NCI-H748 (cell line): ENCODE data around the gene CHMP4B.
A peak's percentile ranks its signal among the peaks of the same experiment; 100 is the strongest.
"Not testable (repeated sequence)": the region's sequence is repeated elsewhere in the genome, so short reads cannot be mapped to it uniquely, and the experiment has no call there.

Experiments
- DNase-seq: peaks from one replicate; lab custom pipeline; 2025; ENCODE audit not compliant: unreplicated experiment; lab: John Stamatoyannopoulos, UW

Gene CHMP4B

DNA sequence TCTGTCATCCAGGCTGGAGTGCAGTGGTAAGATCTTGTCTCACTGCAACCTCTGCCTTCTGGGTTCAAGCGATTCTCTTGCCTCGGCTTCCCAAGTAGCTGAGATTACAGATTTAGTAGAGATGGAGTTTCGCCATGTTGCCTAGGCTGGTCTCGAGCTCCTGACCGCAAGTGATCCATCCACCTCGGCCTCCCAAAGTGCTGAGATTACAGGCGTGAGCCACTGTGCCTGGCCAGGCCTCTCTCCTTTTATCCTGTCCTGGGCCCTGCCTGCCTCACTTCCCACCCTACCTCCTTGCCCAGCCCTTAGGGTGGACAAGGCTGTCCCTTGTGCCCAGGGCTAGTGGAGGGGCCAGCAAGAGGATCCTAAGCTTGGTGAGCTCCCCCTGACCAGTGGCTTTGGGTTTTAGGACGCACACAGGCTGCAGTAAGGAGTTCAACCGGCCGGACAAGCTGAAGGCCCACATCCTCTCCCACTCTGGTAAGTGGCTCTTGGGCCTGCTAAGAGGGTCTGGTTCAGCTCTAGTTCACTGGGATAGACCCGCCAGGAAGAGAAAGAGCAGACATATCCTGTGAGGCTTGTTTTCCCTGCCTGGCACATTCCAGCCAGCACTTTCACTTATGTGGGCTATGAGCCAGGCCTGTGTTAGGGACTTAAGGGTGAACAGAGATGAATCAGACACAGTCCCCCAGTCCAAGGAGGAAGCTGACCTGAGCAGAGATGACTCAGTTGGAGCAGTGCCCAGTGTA lies 21.9 kb upstream of the CHMP4B start:
- no peak for DNase-seq

DNA sequence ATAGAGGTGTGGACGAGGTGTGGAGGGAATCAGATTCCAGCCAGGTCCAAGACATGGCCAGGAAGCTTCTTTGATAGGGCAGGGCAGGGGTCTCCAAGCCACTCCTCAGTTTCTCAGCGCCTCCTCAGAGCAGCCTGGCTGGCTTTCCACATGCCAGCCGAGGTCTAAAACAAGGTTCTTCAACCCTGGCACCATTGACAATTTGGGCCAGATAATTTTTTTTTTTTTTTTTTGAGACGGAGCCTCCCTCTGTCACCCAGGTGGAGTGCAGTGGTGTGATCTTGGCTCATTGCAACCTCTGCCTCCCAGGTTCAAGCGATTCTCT lies 21.3 kb upstream of the CHMP4B start:
- DNase-seq = no peak

DNA sequence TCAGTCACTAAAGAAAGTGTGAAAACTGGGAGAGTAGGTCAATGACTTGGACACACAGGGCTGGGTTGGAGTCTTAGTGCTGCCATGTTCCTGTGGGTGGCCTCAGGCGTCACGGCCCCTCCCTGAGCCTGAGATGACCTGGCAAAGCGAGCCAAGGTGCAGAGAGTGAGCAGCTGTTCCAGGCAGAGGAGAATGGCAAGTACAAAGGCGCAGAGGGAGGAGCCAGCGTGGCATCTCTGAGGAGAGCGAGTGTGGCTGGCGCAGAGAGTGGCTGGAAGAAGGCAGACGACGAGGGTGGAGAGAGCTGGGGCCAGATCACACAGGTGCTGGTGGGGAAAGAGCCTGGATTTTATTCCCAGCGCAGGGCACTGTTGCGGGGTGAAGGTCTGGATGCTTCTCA lies 20.6 kb upstream of the CHMP4B start:
- no peak for DNase-seq

DNA sequence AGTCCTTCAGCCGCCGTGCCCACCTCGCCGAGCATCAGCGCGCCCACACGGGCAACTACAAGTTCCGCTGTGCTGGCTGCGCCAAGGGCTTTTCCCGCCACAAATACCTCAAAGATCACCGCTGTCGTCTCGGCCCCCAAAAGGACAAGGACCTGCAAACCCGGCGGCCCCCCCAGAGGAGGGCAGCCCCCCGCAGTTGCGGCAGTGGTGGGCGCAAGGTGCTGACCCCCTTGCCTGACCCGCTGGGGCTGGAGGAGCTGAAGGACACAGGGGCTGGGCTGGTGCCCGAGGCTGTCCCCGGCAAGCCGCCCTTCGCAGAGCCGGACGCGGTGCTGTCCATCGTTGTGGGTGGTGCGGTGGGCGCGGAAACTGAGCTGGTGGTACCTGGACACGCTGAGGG lies 20.1 kb upstream of the CHMP4B start:
- DNase-seq = no peak

- no peak for DNase-seq
These were observed 19.6 kb upstream of the CHMP4B start for GRCh38 chr20:33791540-33791939.

GRCh38 chr20:33791959-33792597 lies 19.1 kb upstream of the CHMP4B start:
- peak; percentile 33 for DNase-seq

DNA sequence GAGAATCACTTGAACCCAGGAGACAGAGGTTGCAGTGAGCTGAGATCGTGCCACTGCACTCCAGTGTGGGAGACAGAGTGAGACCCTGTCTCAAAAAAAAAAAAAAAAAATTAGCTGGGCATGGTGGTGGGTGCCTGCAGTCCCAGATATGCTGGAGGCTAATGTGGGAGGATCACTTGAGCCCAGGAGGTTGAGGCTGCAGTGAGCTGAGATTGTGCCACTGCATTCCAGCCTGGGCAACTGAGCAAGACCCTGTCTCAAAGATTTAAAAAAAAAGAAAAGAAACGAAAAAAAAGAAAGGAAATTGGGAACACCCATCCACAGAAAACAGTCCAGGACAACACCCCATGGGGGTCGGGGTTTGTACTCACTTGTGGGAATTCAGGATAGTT lies 18.6 kb upstream of the CHMP4B start:
- not testable (repeated sequence) for DNase-seq

GRCh38 chr20:33793011-33793931 lies 17.9 kb upstream of the CHMP4B start:
- no peak for DNase-seq

DNA sequence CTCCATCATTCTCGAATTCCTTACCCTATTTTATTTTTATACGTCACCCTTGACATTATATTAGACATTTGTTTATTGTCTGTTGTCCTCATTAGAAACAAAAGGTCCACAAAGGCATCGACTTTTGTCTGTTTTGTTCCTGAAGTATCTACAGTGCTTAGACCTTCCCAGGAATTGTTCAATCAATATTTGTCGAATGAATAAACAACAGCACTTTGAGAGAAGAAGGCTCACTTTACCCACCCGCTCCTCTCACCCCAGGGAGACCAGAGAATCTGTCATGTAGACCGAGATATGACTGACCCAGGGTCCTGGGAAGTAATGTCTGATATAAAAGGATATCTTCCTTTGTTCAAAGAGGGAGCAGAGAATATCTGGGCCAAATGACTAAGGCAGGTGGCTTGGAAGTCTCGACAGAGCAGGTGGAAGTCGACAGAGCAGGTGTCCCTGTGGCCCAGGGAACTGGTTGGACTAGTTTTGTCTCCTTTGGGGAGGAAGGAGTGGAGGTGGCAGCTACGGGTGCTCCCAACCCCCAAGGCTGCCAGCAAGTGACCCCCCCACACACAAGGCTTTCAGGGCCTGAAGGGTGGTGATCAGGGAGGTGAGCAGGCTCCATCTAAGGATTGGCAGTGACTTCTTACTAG lies 14.8 kb upstream of the CHMP4B start:
- DNase-seq = peak; percentile 97

DNA sequence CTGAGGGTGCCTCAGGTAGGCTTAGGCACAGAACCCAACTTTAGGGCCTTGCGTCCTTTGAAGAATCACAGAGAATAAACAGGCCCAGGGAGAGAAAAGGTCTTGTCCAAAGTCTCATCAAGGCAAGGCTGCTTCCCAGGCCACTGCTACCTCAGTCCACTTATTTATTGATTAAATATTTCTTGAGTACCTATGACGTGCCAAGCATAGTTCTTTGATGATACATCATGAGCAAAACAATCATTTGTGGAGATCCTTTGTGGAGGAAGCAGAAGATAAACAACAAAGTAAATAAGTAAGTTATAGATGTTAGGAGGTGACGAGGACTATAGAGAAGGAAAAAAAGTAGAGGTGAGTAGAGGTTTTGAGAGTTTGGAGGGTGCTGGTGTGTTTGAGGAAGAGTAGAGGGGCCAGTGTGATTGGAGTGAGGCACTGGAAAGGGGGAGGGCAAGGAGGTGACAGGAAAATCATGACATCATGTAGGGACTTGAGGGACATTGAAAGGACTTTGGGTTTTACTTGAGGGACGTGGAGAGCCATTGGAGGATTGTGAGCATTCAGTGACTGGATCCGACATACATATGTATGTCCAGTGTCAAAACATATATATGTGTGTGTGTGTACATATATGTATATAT lies 14.1 kb upstream of the CHMP4B start:
- no peak for DNase-seq

DNA sequence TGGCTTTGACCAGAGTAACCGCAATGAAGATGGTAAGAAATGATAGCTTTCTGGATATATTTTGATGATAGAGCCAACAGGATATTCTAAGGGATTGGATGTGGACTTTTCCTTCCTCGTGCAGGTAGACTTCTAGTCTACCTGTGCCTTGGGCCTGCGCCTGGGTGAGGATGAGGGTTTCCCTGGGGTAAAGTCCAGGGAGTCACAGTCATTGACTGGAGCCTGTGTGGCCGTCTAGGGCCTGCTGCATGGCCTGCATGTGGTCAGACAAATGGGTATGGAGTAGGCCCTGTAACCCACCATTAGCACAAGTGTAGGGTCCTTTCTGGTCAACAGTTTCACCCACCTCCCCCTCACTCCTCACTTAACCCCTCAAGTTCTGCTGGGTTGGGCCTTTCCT lies 12.7 kb upstream of the CHMP4B start:
- no peak for DNase-seq

DNA sequence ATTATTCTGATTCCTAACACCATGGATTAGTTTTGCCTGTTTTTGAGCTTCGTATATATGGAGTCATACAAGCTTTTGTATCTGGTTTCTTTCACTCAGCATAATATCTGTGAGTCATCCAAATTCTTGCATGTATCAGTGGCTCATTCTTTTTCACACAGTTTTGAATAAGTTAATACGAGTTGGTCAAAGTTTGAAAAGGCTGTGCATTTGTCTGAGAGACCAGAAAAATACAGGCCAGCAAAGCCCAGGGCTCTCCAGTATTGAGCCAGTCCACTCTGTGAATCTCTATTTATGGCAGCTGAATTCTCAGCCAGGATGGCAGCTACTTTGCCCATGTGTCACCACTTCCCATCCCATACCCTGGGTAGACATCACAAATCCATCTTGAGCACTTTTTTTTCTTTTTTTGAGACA lies 7.2 kb upstream of the CHMP4B start:
- no peak for DNase-seq

GRCh38 chr20:33808388-33808787 lies 2.8 kb upstream of the CHMP4B start:
- no peak for DNase-seq

DNA sequence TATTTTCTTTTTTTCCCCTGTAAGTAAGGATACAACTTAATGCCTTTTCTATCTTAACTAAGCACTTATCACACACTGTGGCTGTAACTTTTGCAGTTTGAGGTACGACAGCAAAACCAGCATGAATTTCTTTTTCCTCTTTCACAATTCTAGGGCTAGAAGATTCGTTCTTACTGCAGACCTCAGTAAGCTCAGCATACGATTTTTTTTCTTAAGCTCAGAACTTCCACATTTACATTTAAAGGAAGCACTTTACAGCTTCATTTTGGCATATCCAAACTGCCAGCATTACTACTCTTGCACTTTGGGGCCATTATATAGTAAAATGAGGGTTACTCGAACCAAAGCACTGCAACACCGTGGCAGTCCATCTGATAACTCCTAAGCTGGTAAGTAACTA lies 889 bp upstream of the CHMP4B start:
- no peak for DNase-seq

DNA sequence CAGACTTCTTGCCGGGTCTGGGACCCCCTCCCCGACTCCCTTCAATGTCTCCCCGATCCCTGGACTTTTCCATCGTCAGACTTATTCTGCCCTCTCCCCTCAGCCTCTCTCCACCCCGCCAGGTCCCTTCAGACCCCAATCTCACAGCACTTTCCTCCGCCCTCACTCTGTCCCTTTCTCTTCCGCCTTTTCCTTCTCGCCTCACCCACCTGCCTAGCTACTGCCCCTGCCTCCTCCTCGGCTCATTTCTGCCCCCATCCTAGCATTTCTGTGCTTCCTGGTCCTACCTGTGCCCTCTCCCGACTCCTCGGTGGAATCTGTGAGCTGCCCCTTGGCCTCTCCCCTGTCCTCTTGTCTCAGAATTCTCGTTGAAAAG lies 616 bp downstream of the CHMP4B start:
- peak; percentile 32 for DNase-seq

DNA sequence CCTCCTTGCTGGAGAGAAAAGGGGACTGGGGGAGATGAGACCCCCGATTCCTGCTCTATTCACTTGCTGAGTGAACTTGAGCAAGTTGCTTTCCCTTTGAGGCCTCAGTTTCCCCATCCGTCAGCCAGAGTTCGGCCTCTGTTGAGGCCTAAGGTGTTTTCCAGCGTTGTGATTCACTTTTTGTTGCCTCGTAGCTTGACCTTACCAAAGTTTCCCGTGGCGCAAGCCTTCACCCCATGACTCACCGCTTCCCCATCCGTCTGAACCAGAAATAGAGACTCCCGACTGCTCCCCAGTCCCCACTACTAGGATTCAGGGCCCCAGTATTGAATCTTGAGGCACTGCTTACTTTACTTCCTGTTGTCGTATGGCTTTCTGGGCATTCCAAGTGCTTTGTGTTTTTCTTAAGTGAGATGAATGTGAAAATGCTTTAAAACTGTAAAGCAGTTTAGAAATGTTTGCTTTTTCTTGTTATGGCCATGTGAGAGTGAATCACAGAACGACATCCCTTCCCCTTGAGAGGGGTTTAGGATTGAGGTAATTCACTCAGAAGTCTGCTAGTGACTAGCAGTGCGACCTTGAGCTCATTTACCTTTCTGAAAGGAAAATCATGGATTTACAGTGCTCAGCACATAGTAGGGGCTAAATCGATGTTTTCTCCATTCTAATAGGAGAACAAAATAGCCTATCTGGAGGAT lies 1.2 kb downstream of the CHMP4B start:
- DNase-seq = peak; percentile 30

DNA sequence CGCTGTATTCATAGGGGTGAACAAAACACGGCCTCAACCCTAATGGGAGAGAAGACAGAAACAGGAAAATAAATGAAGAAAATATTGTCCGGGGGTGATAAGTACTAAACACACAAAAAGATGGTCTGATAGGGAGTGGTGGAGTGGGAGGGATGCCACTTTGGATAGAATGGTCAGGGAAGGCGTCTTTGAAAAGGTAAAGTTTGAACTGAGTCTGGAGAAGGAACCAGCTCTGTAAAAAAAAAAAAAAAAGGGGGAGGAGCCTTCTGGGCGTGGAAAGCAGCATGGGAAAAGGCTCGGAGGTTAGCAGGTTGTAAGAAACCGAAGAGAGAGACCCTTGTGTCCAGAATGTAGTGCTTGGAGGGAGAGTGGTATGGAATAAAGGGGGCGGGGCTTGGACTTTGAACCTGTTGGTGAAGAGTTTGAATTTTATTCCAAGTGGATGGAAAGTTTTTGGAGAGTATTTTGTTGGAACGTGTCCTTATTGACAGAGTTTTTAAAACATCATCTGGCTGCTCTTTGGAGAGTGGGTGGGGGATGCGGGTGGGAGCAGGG lies 1.8 kb downstream of the CHMP4B start:
- peak; percentile 54 for DNase-seq

GRCh38 chr20:33814238-33814712 lies 3.1 kb downstream of the CHMP4B start:
- DNase-seq = no peak

GRCh38 chr20:33815671-33816070 lies 4.5 kb downstream of the CHMP4B start:
- no peak for DNase-seq

GRCh38 chr20:33816191-33816590 lies 5.0 kb downstream of the CHMP4B start:
- DNase-seq = no peak
